ENCODE results near the gene LZTR1. TPM values are rescaled to one million over a fixed set of nuclear protein-coding genes. Genes with fewer than 3 reads are reported as not detected.

Gene LZTR1
- total and polyA plus RNA-seq, 2 experiments from 2014 or later, result 41.3 to 50.4 TPM

GRCh38 chr22:21041937-21042336, 59.8 kb downstream of the LZTR1 start:
- Histone ChIP-seq H3K36me3 (replicated peaks; ENCODE audit: insufficient read depth, low read depth) (no peaks in the 10 kb centered on the region), H3K4me3 (no peak overlapping the region), H3K4me1 (ENCODE audit: insufficient read depth) (peaks cover 11% of the 10 kb centered on the region), H3K4me2 (no peak overlapping the region), H3K9me2 (replicated peaks; ENCODE audit: insufficient read depth) (no peaks in the 10 kb centered on the region), H3K27me3 (no peaks in the 10 kb centered on the region), H3K27ac (no peak overlapping the region), H3K79me2 (no peaks in the 10 kb centered on the region), H4K20me1 (ENCODE audit: insufficient read depth, poor library complexity, severe bottlenecking) (no peaks in the 10 kb centered on the region), H2AFZ (no peak overlapping the region), H3K9me3 (ENCODE audit: low read depth) (no peaks in the 10 kb centered on the region)
- TF ChIP-seq CTCF (IDR thresholded peaks at IDR 0.05; ENCODE audit: poor library complexity) (no peak), EZH2phosphoT487 (IDR thresholded peaks at IDR 0.05; ENCODE audit: low read depth, severe bottlenecking, unreplicated experiment) (no peak)
- no peak for DNase-seq (ENCODE audit: low spot score)
- WGBS (ENCODE audit: low lambda C conversion rate, missing lambda C conversion rate), result 83% methylated on average over 4 of the region's 4 CpGs

GRCh38 chr22:21042978-21043859, 61.1 kb downstream of the LZTR1 start:
- 90% methylated on average over 6 of the region's 6 CpGs for WGBS (ENCODE audit: low lambda C conversion rate, missing lambda C conversion rate)
- Histone ChIP-seq H3K4me1 (ENCODE audit: insufficient read depth) (peaks cover 11% of the 10 kb centered on the region), H3K9me2 (replicated peaks; ENCODE audit: insufficient read depth) (no peaks in the 10 kb centered on the region), H2AFZ (no peak overlapping the region), H3K79me2 (no peaks in the 10 kb centered on the region), H4K20me1 (ENCODE audit: insufficient read depth, poor library complexity, severe bottlenecking) (no peaks in the 10 kb centered on the region), H3K4me3 (no peak overlapping the region), H3K27ac (no peak overlapping the region), H3K4me2 (no peak overlapping the region), H3K27me3 (no peaks in the 10 kb centered on the region), H3K36me3 (replicated peaks; ENCODE audit: insufficient read depth, low read depth) (no peaks in the 10 kb centered on the region), H3K9me3 (ENCODE audit: low read depth) (no peaks in the 10 kb centered on the region)
- no peak for DNase-seq (ENCODE audit: low spot score)
- TF ChIP-seq EZH2phosphoT487 (IDR thresholded peaks at IDR 0.05; ENCODE audit: low read depth, severe bottlenecking, unreplicated experiment) (no peak), CTCF (IDR thresholded peaks at IDR 0.05; ENCODE audit: poor library complexity) (no peak), EZH2 (IDR thresholded peaks at IDR 0.05; ENCODE audit: borderline replicate concordance) (no peak)

GRCh38 chr22:21043860-21044535, 61.9 kb downstream of the LZTR1 start:
- TF ChIP-seq EZH2phosphoT487 (IDR thresholded peaks at IDR 0.05; ENCODE audit: low read depth, severe bottlenecking, unreplicated experiment) (no peak), EZH2 (IDR thresholded peaks at IDR 0.05; ENCODE audit: borderline replicate concordance) (no peak), CTCF (IDR thresholded peaks at IDR 0.05; ENCODE audit: poor library complexity) (no peak)

More at GRCh38 chr22:21043860-21044535, 61.9 kb downstream of the LZTR1 start:
- peaks cover 11% of the 10 kb centered on the region for H3K4me1 ChIP-seq (ENCODE audit: insufficient read depth)
- H3K9me2 ChIP-seq (replicated peaks; ENCODE audit: insufficient read depth), result no peaks in the 10 kb centered on the region
- DNase-seq (ENCODE audit: low spot score), result no peak
- no peak overlapping the region for H2AFZ ChIP-seq
- H3K27ac ChIP-seq, result peak overlapping the region; percentile 20
- H4K20me1 ChIP-seq (ENCODE audit: insufficient read depth, poor library complexity, severe bottlenecking), result no peaks in the 10 kb centered on the region
- WGBS (ENCODE audit: low lambda C conversion rate, missing lambda C conversion rate), result 93% methylated on average over 15 of the region's 15 CpGs
- no peak overlapping the region for H3K4me3 ChIP-seq
- no peaks in the 10 kb centered on the region for H3K27me3 ChIP-seq
- H3K79me2 ChIP-seq, result no peaks in the 10 kb centered on the region
- H3K4me2 ChIP-seq, result peak overlapping the region; percentile 95
- no peaks in the 10 kb centered on the region for H3K9me3 ChIP-seq (ENCODE audit: low read depth)
- H3K36me3 ChIP-seq (replicated peaks; ENCODE audit: insufficient read depth, low read depth), result no peaks in the 10 kb centered on the region

Data from hepatocyte (in vitro differentiated cells).